Breast epithelium (tissue), 4 donors: ENCODE data around the gene ISG20L2. TPM values are rescaled to one million over a fixed set of nuclear protein-coding genes. Genes with fewer than 3 reads are reported as not detected.

ENCODE experiments used
- DNase-seq, 2 donors: peaks; one replicate each; pipeline ENCODE4 v3.0.0-alpha.2; 2019; ENCODE audit warnings: low spot score in 2 of 2
- H3K27ac ChIP-seq, 2 donors: fragments of 200-600 bp; sonication (generic) in 1 of 2; one replicate each; pipeline ENCODE4 v1.5.1; 2016 to 2019; ENCODE audit warnings: mild to moderate bottlenecking in 1 of 2
- H3K27me3 ChIP-seq, 2 donors: fragments of 200-600 bp; sonication (generic) in 1 of 2; one replicate each; pipeline versions ENCODE4 v1.5.1 to v1.6.0; 2017 to 2019; ENCODE audit warnings: control low read depth in 1 of 2, mild to moderate bottlenecking in 1 of 2
- H3K36me3 ChIP-seq: fragments of 200-600 bp; one replicate; pipeline ENCODE4 v1.5.1; 2019
- H3K4me1 ChIP-seq, 2 donors: fragments of 200-600 bp; sonication (generic); one replicate each; pipeline ENCODE4 v1.5.1; 2016 to 2019; ENCODE audit warnings: control low read depth in 1 of 2
- H3K4me3 ChIP-seq, 3 donors: fragments of 200-600 bp; sonication (generic); 1 replicate in 2 of 3; 2 replicates in 1 of 3; pipeline ENCODE4 v1.5.1; 2016 to 2019; ENCODE audit warnings: mild to moderate bottlenecking in 3 of 3, moderate library complexity in 2 of 3
- H3K9me3 ChIP-seq, 2 donors: fragments of 200-600 bp; sonication (generic) in 1 of 2; one replicate each; pipeline ENCODE4 v1.5.1; 2016 to 2019; ENCODE audit warnings: control low read depth in 1 of 2
- CTCF ChIP-seq, 3 donors: fragments of 450-650 bp; IDR thresholded peaks; one replicate each; pipeline ENCODE4 v1.5.1; 2016 to 2017; ENCODE audit warnings: antibody characterized with exemption in 3 of 3, mild to moderate bottlenecking in 3 of 3, moderate library complexity in 3 of 3
- POLR2A ChIP-seq: fragments of 450-650 bp; IDR thresholded peaks from one replicate; pipeline ENCODE4 v1.6.1; 2016; ENCODE audit warnings: antibody characterized with exemption, mild to moderate bottlenecking, moderate library complexity
- POLR2AphosphoS5 ChIP-seq, 3 donors: sonication (generic); formaldehyde crosslinking; IDR thresholded peaks; one replicate each; pipeline ENCODE4 v1.6.1; 2017; ENCODE audit warnings: antibody characterized with exemption in 3 of 3
- intact Hi-C: fragments of 100-400 bp; cut with DNase I; formaldehyde crosslinking; loops from one replicate; pipeline ENCODE4 v1.15.1; 2023; ENCODE audit warnings: low total_unique reads
- total RNA-seq, 3 donors: library from RNA; depleted of rRNA; stranded (reverse); fragments of >200 nt; gene quantifications; one replicate each; pipeline ENCODE4 v1.1.0, GENCODE V29; 2016

The ISG20L2 gene
- total RNA-seq, 3 donors from 2014 or later = 13.6 to 25.2 (median 21.0) TPM

GRCh38 chr1:156772728-156773497 lies 44.3 kb upstream of the ISG20L2 start:
- DNase-seq = no peak
- Histone ChIP-seq H3K9me3 (no peaks in the 10 kb centered on the region), H3K27ac (peak overlapping the region; percentile 2 to 27), H3K36me3 (no peaks in the 10 kb centered on the region), H3K4me3 (no peak overlapping the region), H3K27me3 (no peaks in the 10 kb centered on the region), H3K4me1 (peaks cover 0 to 18% of the 10 kb centered on the region in 2 donors)
- intact Hi-C loops = no loop called here
- no peak for TF ChIP-seq POLR2AphosphoS5 (IDR thresholded peaks at IDR 0.05)
- no peak for TF ChIP-seq CTCF (IDR thresholded peaks at IDR 0.05)
- no peak for TF ChIP-seq POLR2A

GRCh38 chr1:156772222-156772621 lies 43.7 kb upstream of the ISG20L2 start:
- H3K9me3 ChIP-seq = no peaks in the 10 kb centered on the region
- no peak for DNase-seq
- H3K36me3 ChIP-seq = no peaks in the 10 kb centered on the region
- TF ChIP-seq POLR2AphosphoS5 (IDR thresholded peaks at IDR 0.05) = no peak
- intact Hi-C loops = no loop called here
- H3K4me1 ChIP-seq = peaks cover 0 to 13% of the 10 kb centered on the region in 2 donors
- no peak overlapping the region for H3K4me3 ChIP-seq
- no peak overlapping the region for H3K27ac ChIP-seq
- no peaks in the 10 kb centered on the region for H3K27me3 ChIP-seq

GRCh38 chr1:156768610-156769295 lies 40.2 kb upstream of the ISG20L2 start:
- Histone ChIP-seq H3K9me3 (no peaks in the 10 kb centered on the region), H3K27ac (peak overlapping the region; percentile 92 to 96), H3K4me3 (peak overlapping the region; percentile 86 to 98 (median 95)), H3K27me3 (no peaks in the 10 kb centered on the region), H3K36me3 (no peaks in the 10 kb centered on the region), H3K4me1 (peaks cover 0 to 12% of the 10 kb centered on the region in 2 donors)
- intact Hi-C loops = no loop called here
- DNase-seq = no peak
- no peak for TF ChIP-seq POLR2AphosphoS5 (IDR thresholded peaks at IDR 0.05)
- TF ChIP-seq POLR2A = no peak
- TF ChIP-seq CTCF (IDR thresholded peaks at IDR 0.05) = no peak

- Histone ChIP-seq H3K36me3 (no peaks in the 10 kb centered on the region), H3K4me1 (peaks cover 0 to 12% of the 10 kb centered on the region in 2 donors)
These were observed 39.5 kb upstream of the ISG20L2 start for GRCh38 chr1:156767879-156768604.

GRCh38 chr1:156767101-156767878 lies 38.7 kb upstream of the ISG20L2 start, which contains the start of gene PRCC:
PRCC (plus strand) TSS chr1:156767535; CDS start chr1:156767772, 237 bp downstream.
- DNase-seq = peak; percentile 97 to 99
- H3K9me3 ChIP-seq = no peaks in the 10 kb centered on the region
- TF ChIP-seq CTCF (IDR thresholded peaks at IDR 0.05) = peak in 1 of 3 donors; percentile 10
- TF ChIP-seq POLR2AphosphoS5 (IDR thresholded peaks at IDR 0.05) = peak; percentile 84 to 92 (median 91)
- TF ChIP-seq POLR2A = no peak
- peak within 1 kb of the TSS; percentile 92 to 96 for H3K27ac ChIP-seq
- peaks cover 0 to 12% of the 10 kb centered on the region in 2 donors for H3K4me1 ChIP-seq
- H3K36me3 ChIP-seq = no peaks in the 10 kb centered on the region
- intact Hi-C loops = no loop called here
- no peaks in the 10 kb centered on the region for H3K27me3 ChIP-seq
- H3K4me3 ChIP-seq = peak within 1 kb of the TSS; percentile 86 to 98 (median 95)

More at GRCh38 chr1:156767879-156768604, 39.5 kb upstream of the ISG20L2 start:
- Histone ChIP-seq H3K27me3 (no peaks in the 10 kb centered on the region), H3K4me3 (peak overlapping the region; percentile 86 to 98 (median 95)), H3K27ac (peak overlapping the region; percentile 92 to 96), H3K9me3 (no peaks in the 10 kb centered on the region)
- TF ChIP-seq POLR2A = no peak
- peak in 1 of 2 donors; percentile 28 for DNase-seq
- intact Hi-C loops = no loop called here
